HG02943 (cell line): ENCODE results near the gene CXCL3.
"Not testable (repeated sequence)": the region's sequence is repeated elsewhere in the genome, so short reads cannot be mapped to it uniquely, and the experiment has no call there.

Experiments
- ATAC-seq: cut with Tn5 transposase; IDR thresholded peaks from one replicate; pipeline ENCODE4 v1.9.1; 2021; ENCODE audit warnings: mild to moderate bottlenecking, low read depth, moderate library complexity; ENCODE audit not compliant: unreplicated experiment

CXCL3 gene

GRCh38 chr4:74038425-74039314, at the start of gene CXCL3:
CXCL3 (minus strand) TSS chr4:74038689; CDS start chr4:74038611, 78 bp downstream.
- ATAC-seq: peak; percentile 55

GRCh38 chr4:74087481-74087880, 49.0 kb upstream of the CXCL3 start:
- no peak for ATAC-seq

- ATAC-seq: no peak
Measured at GRCh38 chr4:74085669-74086068, 47.2 kb upstream of the CXCL3 start.

DNA sequence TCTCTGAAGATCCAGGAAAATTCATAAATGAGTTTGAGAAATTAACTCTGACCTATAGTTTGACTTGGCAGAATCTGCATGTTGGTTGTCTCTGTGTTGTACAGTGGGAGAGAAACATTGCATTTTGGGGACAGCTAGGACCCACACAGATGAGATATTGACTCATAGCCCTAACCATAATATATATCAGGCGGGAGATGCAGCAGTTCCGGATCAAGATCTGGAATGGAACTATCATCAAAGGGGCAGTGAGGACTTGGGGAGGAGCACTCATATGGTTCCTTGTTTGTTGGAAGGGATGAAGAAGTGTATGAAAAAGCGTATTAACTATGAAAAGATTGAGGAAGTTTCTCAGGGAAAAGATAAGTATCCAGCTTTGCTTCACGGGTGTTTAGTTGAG, 46.5 kb upstream of the CXCL3 start:
- no peak for ATAC-seq

- ATAC-seq: no peak
Measured at GRCh38 chr4:74083546-74083945, 45.1 kb upstream of the CXCL3 start.

DNA sequence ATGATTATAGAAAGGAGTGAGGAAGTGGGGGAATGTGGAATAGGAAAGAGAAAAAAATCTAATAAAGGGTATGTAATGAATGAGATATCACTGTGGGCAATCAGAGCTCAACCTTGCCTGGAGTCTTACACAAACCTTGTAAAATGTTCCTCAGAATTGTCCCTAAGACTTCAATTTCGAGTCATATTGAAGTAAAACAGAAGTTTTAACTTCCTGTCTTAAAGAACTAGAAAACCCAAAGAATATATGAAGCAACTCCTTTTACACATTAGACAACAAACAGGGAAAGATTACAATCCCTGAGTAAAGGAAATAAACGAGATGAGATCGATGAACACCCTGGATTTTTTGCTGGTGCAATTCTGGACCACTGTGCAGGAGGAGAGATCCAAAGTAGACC, 42.5 kb upstream of the CXCL3 start:
- no peak for ATAC-seq

DNA sequence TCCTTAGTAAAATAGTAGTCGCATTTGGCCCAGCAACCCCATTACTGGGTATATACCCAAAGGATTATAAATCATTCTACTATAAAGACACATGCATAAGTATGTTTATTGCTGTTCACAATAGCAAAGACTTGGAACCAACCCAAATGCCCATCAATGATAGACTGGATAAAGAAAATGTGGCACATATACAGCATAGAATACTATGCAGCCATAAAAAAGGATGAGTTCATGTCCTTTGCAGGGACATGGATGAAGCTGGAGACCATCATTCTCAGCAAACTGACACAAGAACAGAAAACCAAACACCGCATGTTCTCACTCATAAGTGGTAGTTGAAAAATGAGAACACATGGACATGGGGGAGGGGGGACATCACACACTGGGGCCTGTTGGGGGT, 41.9 kb upstream of the CXCL3 start:
- not testable (repeated sequence) for ATAC-seq

GRCh38 chr4:74079024-74079423, 40.5 kb upstream of the CXCL3 start:
- not testable (repeated sequence) for ATAC-seq

- no peak for ATAC-seq
Measured at GRCh38 chr4:74073358-74073757, 34.9 kb upstream of the CXCL3 start.

- no peak for ATAC-seq
Measured at GRCh38 chr4:74072739-74073138, 34.2 kb upstream of the CXCL3 start.

DNA sequence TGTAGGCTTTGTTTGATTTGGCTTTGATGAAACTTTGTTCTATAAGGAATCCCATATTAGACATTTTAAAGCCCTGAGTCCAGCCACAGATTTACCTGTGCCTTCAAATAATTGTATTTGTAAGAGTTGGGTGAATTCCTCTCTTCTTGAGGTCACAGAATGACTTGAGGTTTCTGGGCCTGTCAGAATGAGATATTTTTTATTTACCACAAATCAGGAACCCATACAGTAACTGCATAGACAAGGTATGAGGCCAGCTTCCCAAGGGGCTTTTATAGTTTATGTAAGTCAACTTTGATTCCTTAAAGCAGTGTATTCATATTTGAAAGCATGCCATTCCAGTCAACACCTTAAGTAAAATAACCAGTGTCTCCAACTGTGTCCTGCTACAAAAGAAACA, 29.1 kb upstream of the CXCL3 start:
- ATAC-seq: no peak

DNA sequence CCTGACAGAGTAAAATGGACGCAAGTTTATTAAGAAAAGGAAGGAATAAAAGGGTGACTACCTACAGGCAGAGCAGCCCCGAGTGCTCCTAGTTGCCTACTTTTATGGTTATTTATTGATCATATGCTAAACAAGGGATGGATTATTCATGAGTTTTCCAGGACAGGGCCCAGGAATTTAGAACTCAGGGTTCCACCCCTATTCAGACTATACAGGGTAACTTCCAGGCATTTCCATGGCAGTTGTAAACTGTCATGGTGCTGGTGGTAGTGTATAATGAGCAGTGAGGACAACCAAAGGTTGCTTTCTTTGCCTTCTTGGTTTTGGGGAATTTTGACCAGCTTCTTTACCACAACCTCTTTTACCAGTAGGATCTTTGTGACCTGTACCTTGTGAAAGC, 27.7 kb upstream of the CXCL3 start:
- ATAC-seq: no peak

- no peak for ATAC-seq
Measured at GRCh38 chr4:74065115-74065642, 26.7 kb upstream of the CXCL3 start.

DNA sequence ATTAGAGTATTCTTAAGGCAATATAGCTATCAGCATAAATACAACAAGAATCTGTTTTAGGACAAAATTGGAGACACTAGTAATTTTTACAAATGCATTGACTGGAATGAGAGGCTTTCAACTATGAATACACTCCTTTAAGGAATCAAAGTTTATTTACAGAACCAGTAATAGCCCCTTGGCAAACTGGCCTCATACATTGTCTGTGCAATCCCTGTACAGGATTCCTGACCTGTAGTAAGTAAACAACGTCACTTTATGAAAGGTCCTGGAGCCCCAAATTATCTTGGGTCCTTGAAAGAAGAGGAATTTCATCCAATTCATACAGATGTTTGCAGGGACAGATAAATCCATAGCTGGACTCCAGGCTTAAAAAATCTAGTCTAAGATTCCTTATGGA, 25.4 kb upstream of the CXCL3 start:
- no peak for ATAC-seq

GRCh38 chr4:74062953-74063352, 24.5 kb upstream of the CXCL3 start:
- no peak for ATAC-seq

- ATAC-seq: no peak
Measured at GRCh38 chr4:74061430-74061829, 22.9 kb upstream of the CXCL3 start.

- ATAC-seq: no peak
Measured at GRCh38 chr4:74059161-74059829, 20.8 kb upstream of the CXCL3 start.

DNA sequence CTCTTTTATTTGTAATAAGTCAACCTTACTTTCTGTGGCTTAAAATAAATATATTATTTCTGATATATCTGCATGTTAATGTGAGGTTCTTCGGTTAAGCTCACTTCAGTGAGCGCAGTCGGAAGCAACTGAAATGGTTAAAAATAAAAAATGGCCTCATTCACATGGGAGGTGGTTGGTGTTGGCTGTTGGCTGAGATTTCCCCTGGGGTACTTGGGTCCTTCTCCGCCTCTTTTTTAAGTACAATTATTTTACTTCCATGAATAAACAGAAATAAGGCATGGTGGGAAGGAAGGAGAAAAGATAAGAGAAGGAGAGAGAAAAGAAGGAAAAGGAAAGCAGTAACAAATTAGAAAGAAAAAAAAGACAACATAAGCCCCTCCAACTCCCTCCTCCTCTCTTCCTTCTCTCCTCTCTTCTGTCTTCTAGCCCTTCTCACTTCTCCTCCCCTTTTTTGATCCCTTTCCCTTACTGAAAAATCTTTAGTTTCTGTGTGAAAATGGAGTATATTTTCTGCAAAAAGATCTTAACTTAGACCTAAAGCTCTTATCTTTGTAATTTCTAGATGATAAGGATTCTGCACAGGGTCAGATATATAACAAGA, 19.7 kb upstream of the CXCL3 start:
- ATAC-seq: no peak

GRCh38 chr4:74057588-74057987, 19.1 kb upstream of the CXCL3 start:
- no peak for ATAC-seq

DNA sequence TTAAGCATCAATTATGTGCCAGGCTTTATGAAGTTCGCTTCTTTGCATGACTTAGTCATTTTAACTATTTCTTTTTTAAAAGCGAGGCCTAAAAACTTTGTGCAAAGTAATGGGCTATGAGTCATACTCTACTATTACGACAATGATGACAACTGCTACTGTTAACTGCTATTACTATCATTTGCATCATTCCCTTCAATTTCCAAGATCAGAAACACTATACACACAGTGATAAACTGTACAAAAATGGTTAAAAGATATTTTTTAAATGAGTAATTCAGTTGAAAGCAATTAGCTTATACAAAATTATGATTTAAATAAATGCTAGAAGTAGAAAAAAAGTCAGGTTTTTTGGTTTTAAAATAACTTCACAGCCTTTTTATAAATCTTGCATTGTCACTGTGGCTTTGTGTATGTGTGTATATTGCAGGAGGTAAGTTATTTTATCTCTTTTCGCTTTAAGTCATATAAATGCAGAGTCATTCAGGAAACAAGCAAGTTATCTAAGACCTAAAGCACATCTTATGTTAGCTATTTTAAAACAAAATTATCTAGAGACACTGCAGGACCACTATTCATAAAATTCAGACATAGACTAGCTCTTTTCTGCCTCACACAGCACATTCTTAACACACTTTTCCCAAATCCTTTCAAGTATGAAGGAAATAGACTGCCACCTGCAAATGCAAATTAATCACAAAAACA, 18.5 kb upstream of the CXCL3 start:
- no peak for ATAC-seq
